Measurements from ENCODE around the gene LDLR.

GRCh38 chr19:11054628-11055027, 34.6 kb upstream of the LDLR start:
- TF ChIP-seq CTCF (IDR thresholded peaks at IDR 0.05) (no peak), POLR2A (IDR thresholded peaks at IDR 0.05) (no peak)
